PFSK-1 (cell line): Measurements from ENCODE around the gene WASF1.

Experiments
- FOXP2 ChIP-seq: optimal IDR thresholded peaks from 2 replicates; pipeline ENCODE3; 2011; ENCODE audit warnings: borderline replicate concordance, control low read depth, inconsistent platforms; ENCODE audit not compliant: insufficient read depth; ENCODE audit errors: extremely low read length, extremely low read depth
- POLR2AphosphoS5 ChIP-seq: IDR thresholded peaks from 2 replicates; pipeline ENCODE4 v1.6.1; 2012; ENCODE audit warnings: low read depth, mild to moderate bottlenecking, control low read depth, low read length, moderate library complexity
- REST ChIP-seq, 2 experiments: IDR thresholded peaks; 2 replicates each; pipeline versions ENCODE4 v1.6.1 to v1.8.0; 2011 to 2012; ENCODE audit warnings: low read depth in 2 of 2, low read length in 2 of 2, control low read depth in 1 of 2, inconsistent platforms in 1 of 2, mild to moderate bottlenecking in 1 of 2, moderate library complexity in 1 of 2; ENCODE audit not compliant: insufficient read depth in 1 of 2
- SIN3A ChIP-seq: IDR thresholded peaks from 2 replicates; pipeline ENCODE4 v1.6.1; 2012; ENCODE audit warnings: mild to moderate bottlenecking, low read length, moderate library complexity, borderline replicate concordance; ENCODE audit not compliant: insufficient read depth
- TAF1 ChIP-seq: IDR thresholded peaks from 2 replicates; pipeline ENCODE4 v1.6.1; 2012; ENCODE audit warnings: low read length, control low read depth, borderline replicate concordance; ENCODE audit not compliant: insufficient read depth

- TF ChIP-seq REST (IDR thresholded peaks at IDR 0.05; ENCODE audit: insufficient read depth in 1 of 2, low read depth in 2 of 2, low read length in 2 of 2) (no peak), POLR2AphosphoS5 (no peak), SIN3A (no peak), TAF1 (no peak), FOXP2 (no peak)
Measured at GRCh38 chr6:110211753-110212152, 32.3 kb upstream of the WASF1 start.
